ENCODE results near the gene SLC38A1.
"Not testable (repeated sequence)": the region's sequence is repeated elsewhere in the genome, so short reads cannot be mapped to it uniquely, and the experiment has no call there.

SLC38A1 gene

DNA sequence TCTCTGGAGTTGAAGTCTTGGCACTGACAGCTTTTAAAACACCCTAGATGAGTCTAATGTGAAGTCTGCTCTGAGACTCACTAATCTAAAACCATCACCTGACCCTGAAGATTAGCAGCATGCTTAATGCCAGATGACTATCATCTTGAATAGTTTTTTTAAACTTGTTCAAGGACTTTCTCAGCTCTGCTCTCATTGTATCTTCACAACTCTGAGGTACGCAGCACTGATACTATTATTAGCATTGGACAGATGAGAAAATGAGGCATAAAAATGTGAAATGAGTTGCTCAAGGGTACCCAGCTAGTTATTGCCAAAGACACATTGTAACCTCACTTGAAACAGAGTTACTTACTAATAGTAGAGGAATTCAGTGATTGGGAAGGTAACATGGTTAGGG, 4.8 kb downstream of the SLC38A1 start:
- no peak for DNase-seq (ENCODE audit: low read depth in 2 of 2)

DNA sequence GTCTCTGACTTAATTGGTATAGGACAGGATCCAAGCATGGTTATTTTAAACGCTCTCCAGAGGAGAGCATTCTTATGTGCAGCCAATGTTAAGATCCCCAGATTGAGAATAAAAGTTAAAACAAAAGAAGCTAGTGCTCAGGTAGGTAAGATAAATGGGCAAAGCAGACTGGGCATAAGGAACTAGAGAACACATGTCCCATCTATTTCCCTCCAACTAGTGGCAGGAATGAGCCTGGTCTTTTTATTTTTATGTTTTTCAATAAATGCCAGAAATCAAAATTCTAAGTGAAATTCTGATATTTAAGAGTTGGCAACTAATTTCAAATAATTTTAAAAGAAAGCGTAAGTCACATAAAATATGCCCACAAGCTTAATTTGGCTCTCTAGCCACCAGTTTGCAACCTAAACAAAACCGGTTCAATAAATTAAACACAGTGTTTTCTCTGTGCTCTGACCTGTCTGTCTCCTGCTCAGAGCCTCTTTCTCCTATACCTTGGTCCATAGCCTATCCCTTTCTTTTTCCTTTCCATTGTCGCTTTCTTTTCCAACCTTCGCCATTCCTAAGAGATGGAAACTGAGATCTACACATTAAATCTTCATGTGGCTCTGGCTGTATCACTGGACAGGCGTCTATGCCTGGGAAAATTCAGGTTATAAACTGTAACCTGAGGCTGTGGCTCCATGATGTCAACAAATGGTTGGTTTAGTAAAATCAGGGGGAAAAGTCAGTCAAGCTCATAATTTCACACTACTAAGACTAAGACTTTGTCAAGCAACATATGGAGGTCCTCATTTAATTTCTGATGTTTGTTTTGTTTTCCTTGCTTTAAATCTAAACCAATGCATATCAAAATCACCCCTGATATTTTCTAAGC, 5.5 kb downstream of the SLC38A1 start:
- DNase-seq (ENCODE audit: low read depth in 2 of 2): no peak

DNA sequence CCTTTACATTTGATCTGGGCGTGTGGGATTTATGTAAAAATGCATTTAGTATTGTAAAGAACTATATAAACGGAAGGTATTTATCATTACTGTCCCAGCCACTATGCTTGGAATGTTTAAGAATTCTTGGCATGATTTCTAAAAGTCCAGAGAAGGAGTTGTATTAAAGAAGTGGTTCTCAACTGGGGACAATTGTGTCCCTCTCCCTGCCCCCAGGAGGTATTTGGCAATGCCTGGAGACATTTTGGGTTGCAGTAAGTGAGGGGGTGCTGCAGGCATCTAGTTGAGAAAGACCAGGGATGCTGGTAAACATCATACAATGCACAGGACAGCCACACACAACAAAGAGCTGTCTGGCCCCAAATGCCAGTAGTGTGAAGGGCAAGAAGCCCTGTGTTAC, 7.2 kb downstream of the SLC38A1 start:
- no peak for DNase-seq (ENCODE audit: low read depth in 2 of 2)

DNA sequence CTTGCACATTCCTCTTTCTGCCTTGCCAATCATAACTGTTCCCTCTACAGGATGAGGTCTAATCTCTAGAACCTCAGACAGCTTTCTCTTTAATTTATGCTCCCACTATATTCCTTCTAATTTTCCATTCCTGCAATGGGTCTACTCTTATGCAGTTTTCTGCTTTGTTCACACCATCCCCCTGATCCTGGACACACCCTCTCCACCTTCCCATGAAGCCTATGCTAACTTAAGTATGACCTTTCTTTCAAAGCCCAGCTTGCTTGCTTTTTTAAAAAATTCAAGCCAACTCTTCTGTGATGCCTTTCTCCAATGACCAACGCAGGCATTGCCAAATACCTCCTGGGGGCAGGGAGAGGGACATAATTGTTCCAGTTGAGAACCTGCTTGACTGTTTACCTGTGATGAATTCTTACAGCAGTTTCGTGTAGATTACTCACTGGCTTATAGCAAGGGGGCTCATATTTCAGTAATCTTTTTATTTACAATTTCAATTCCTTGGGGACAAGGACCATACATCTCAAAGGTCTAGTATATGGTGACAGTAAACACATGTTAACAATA, 7.8 kb downstream of the SLC38A1 start:
- no peak for DNase-seq (ENCODE audit: low read depth in 2 of 2)

DNA sequence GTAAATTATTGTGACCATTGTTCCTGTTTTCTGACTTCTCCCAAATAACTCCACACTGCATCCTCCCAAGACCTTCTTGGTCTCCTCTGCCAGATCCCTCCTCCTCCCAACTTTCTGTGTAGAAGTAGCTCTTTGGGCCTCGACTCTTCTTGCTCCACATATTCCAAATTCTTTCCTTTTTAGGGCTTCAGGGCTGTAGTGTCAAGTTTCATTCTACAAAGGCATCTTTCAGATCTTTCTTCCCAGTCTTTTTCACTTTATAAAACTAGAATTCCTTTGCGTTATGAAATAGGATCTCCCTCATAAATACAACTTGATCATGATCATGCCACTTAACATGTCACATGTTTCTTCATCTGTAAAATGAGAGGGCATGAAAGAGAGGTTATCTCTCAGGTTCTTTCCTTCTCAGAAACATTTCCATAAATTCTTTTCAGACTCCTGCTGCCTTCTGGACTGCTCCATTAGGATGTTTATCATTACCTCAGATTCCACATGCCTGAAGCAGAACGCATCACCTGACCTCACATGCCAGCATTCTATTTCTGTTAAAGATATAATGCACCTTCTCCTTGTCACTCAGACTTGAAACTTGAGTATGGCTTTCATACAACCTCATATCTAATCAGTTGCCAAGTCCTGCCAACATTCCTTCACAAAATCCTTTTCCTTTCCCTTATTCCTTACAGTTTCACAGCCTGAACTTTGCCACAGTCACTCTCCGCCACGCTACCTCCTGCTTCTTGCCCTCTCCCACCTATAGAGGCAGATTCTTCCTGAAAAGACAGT, 8.5 kb downstream of the SLC38A1 start:
- no peak for DNase-seq (ENCODE audit: low read depth in 2 of 2)

DNA sequence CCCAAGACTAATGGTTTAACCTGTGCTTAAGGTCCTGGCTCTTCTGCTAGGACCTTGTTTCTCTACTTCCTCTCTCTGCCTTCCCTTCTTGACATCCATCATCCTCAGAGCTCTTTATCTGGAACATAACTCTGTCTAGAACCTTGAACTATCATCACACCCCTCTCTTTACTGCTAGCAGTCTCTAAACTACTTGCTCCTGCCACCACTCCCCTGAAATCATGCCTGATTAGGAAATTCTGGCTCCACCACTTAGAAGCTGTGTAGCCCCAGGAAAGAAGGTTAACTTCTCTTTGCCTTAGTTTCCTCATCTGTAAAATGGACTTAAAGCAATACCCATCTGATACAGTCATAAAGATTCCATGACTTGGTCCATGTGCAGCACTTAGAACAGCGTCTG, 9.1 kb downstream of the SLC38A1 start:
- DNase-seq (ENCODE audit: low read depth in 2 of 2): no peak

DNA sequence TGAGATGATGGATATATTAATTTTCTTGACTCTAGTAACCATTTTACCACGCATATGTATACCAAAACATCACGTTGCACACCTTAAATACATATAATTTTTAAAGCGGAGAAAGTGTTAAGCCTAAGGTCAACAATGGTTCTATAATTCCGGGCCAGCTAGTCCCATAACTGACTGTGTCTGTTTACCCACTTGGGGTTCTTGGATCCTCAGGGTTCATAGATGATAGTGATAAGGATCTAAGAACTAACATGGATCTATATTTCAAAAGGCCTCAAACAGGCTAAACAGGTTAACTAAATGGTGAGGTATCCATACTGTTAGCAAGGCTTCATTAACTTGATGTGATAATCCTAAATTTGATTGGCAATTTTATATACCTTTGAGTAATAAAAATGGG, 9.8 kb downstream of the SLC38A1 start:
- DNase-seq (ENCODE audit: low read depth in 2 of 2): no peak

DNA sequence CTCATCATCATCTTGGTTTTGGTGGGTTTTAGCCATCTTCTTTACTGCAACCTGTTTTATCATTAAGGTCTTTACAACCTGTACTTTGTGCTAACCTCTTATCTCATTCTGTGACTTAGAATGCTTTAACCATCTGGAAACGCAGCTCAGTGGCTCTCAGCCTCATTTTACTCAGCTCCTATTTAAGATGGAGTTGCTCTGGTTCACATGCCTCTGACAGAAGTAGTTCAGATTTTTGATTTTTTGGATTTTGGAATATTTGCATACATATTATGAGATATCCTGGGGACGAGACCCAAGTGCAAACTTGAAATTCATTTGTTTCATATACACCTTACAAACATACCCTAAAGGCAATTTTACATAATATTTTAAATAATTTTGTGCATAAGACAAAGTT, 10.7 kb downstream of the SLC38A1 start:
- no peak for DNase-seq (ENCODE audit: low read depth in 2 of 2)

DNA sequence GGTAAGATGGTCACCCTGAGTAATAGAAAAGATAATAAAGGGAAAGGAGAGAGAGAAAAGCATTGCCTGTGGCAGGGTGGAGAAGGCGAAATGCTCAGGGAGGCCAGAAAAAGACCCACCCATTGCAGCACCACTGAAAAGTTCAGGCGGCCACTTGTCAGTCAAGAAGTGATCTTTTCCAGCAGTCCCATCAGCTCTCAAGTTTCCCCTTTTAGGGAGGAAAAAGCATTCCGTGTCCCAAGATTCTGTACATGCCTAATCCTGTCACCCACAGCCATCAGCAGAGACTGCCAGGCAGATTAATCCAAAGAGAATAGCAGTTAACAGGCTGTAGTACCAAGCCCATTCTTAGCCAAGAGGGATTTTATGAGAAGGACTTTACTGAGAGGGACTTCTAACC, 11.9 kb downstream of the SLC38A1 start:
- DNase-seq (ENCODE audit: low read depth in 2 of 2): no peak

DNA sequence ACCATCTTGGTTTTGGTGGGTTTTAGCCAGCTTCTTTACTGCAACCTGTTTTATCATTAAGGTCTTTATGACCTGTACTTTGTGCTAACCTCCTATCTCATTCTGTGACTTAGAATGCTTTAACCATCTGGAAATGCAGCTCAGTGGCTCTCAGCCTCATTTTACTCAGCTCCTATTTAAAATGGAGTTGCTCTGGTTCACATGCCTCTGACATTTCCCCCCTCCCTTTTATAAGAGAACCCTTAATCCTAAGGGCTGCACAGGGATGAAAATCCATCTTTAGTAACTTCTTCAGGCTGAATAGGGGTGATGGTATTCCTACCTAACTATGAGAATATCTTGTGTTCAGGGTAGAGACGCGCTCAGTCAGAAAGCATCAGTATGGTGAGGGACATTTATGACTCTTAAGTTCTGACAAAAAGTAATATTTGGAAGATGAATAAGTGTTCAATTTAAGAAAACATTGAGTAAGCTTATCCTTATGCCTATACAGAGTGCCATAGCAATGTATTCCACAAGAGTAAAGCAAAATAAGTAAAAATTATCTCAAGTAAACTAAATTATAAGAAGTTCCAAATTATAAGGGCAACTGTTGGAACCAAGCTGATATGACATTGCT, 15.2 kb downstream of the SLC38A1 start:
- DNase-seq (ENCODE audit: low read depth in 2 of 2): no peak

DNA sequence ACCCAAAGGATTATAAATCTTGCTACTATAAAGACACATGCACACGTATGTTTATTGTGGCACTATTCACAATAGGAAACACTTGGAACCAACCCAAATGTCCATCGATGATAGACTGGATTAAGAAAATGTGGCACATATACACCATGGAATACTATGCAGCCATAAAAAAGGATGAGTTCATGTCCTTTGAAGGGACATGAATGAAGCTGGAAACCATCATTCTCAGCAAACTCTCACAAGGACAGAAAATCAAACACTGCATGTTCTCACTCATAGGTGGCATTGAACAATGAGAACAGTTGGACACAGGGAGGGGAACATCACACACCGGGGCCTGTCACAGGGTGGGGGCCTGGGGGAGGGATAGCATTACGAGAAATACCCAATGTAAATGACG, 16.8 kb downstream of the SLC38A1 start:
- DNase-seq (ENCODE audit: low read depth in 2 of 2): not testable (repeated sequence)

DNA sequence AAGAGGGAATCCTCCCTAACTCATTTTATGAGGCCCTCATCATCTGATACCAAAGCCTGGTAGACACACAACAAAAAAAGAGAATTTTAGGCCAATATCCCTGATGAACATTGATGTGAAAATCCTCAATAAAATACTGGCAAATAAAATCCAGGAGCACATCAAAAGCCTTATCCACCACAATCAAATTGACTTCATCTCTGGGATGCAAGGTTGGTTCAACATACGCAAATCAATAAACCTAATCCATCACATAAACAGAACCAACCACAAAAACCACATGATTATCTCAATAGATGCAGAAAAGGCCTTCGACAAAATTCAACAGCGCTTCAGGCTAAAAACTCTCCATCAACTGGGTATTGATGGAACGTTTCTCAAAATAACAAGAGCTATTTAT, 18.9 kb downstream of the SLC38A1 start:
- not testable (repeated sequence) for DNase-seq (ENCODE audit: low read depth in 2 of 2)

DNA sequence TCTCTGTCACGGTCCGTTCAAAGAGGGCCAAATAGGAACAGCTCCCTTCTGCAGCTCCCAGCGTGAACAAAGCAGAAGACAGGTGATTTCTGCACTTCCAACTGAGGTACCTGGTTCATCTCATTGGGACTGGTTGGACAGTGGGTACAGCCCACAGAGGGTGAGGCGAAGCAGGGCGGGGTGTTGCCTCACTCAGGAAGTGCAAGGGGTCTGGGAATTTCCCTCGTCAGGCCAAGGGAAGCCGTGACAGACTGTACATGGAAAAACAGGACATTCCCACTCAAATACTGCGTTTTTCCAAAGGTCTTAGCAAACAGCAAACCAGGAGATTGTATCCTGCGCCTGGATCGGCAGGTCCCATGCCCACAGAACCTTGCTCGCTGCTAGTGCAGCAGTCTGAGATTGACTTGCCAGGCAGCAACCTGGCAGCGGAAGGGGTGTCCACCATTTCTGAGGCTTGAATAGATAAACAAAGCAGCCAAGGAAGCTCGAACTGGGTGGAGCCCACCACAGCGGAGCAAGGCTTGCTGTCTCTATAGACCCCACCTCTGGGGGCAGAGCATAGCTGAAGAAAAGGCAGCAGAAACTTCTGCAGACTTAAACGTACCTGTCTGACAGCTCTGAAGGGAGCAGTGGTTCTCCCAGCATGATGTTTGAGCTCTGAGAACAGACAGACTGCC, 22.7 kb downstream of the SLC38A1 start:
- no peak for DNase-seq (ENCODE audit: low read depth in 2 of 2)

DNA sequence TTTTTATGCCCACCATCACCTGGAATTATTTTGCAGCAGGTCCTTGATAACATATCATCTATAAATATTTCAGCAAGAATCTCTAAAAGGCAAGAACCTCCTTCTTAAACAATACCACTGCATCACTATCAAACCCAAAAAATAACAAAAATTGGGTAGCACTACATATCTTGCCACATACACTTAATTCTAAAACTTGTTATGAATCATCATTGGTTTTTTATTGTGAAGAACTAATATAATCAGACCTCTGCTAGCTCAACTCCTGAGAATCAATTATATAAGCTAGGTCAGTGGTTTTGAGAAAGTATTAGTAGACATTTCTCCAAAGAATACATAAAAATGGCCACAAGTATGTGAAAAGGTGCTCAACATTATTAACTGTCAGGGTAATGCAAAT, 23.8 kb downstream of the SLC38A1 start:
- DNase-seq (ENCODE audit: low read depth in 2 of 2): no peak

DNA sequence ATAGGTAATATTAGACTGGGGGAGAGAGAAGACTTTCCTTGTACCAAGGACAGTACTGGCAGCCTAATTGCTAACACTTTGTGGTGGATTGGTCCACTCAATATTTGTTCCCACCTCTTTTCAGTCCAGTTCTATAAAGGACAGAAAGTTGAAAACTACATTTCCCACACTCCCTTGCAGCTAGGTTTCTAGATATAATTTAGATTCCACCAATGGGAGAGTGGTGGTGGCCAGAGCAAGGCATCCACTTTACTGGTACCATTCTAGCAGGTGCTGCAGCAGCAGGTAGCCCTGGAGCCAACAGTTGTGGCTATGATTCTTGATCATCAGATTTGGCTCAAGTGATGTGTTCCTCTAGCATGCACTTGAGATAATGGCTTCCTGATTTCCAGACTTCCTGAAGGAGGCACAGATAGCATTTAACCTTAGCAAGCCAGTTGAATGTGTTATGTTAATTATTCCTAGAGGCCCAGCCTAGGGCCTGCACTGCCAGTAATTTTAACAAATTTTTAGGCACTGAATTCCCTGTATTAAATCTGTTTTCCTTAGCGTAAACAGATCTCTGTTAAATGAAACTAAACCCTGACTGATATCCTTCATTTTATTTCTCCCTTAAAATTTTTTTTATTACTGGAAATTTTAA, 24.4 kb downstream of the SLC38A1 start:
- no peak for DNase-seq (ENCODE audit: low read depth in 2 of 2)

DNA sequence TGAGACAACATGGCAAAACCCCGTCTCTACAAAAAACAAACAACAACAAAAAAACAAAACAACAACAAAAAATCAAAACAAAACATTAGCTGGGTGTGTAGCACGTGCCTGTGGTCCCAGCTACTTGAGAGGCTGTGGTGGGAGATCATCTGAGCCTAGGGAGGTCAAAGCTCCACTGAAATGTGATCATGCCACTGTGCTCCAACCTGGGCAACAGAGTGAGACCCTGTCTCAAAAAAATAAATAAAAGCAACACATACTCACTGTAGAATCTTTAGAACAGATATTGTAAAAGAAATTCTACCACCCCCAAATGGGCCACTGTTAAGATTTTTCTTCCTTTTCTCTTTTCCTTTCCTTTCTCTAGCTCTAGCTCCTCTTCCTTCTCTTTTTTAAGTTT, 26.3 kb downstream of the SLC38A1 start:
- DNase-seq (ENCODE audit: low read depth in 2 of 2): no peak

DNA sequence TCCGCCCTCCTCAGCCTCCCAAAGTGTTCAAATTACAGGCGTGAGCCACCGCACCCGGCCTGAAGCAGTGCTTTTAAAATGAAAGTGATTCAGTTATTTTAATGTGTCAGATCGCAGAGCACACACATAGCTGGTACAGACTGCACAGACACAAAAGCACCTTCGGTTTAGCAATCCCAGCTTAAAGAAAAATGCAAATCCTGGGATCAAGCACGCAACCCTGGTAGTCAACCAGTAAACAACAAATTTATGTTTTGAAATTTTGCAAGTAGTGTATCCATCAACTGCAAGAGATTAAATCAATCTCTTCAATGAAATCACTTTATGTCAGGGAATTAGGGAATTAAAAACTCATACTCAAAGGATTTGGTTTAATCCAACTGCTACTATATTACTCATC, 28.4 kb downstream of the SLC38A1 start:
- no peak for DNase-seq (ENCODE audit: low read depth in 2 of 2)

DNA sequence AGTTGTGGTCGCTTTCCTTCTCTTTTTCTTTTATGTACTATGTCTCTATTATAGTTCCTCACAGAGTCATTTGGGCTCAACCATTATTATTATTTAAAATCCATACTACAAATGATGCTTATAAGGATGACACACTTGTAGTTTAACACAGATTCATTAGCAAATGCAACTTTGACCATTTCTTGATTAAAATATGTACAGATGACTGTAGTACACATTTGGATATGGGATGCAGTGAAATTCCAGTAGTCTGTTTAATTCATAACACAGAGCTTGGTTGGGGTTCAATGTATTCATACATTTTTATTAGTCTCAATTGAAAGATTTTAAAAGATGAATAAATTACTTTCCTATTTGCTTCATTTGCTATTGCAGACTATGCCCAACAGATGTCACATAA, 30.0 kb downstream of the SLC38A1 start:
- DNase-seq (ENCODE audit: low read depth in 2 of 2): no peak

DNA sequence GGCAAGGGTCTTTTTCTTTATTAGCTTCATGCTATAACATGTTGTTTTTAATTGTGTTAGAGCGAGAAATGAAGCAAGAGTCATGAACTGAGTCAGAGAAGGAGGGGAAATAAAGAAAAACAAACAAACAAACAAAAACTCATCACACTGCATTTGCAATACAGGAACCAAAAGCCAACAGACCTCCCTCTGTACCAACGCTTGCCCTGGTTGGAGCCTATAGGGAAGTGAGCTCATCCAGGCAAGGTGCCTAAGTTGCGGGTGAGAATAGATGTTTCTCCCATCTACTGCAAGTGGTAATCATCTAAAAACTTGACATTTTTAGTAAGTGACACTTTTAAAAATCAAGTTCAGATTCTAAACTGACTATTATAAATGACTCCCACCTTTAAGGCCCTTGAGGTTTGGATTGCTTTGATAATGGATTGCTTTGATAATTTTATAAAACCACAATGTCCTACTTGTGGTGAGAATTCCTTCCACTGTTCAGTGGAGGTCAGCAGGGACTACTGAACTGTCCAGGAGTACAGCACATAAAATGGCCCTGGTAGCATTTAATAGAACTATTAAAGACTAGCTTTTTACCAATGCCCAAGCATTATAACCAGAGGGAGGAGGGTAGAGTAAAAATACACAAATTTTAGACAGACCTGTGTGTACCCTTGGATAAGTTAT, 31.3 kb downstream of the SLC38A1 start:
- no peak for DNase-seq (ENCODE audit: low read depth in 2 of 2)

DNA sequence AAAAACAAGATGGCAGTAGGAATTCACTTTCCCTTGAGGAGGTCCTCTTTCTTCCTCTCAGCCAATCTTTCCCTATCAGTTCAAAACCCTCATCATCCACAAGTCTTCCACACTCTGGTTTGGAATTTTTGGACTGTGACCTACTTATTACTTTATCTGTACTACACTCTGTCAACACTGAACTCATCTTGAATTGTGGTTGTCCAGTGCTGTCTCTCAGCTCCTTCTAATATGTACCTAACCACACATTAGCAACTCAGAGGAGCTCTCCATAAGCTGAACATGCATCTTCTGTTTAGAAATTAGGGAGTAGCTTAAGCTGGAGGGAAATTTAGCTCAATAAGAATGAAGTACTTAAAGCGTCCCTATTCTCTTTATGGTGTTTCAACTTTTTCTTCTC, 34.8 kb downstream of the SLC38A1 start:
- no peak for DNase-seq (ENCODE audit: low read depth in 2 of 2)

DNA sequence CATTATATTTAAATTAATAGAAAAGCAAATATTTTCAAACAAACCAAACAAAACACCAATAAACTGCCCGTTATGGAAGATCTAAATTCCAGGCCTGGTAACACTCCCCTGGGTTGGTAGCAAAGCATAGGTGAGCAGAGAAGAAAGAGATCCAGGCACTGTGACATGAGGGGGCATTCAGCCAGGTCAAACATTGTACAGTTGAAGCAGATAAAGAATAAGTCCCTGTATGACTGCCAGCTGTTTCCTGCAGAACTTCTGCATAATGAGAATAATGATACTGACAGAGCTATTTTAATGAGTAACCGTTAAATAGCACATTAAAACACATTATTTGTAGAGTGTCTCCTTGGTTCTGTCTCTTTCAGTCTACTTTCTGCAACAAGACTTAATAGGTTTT, 35.4 kb downstream of the SLC38A1 start:
- no peak for DNase-seq (ENCODE audit: low read depth in 2 of 2)

All from activated CD4-positive, alpha-beta T cell treated with anti-CD3 and anti-CD28 coated beads for 24 hours (primary cell).